Testis (tissue), 2 donors: ENCODE measurements around the gene STARD9.

Source experiments
- CTCF ChIP-seq, 3 experiments: fragments of 450-650 bp in 2 of 3; fragments of 200-600 bp in 1 of 3; sonication (generic) in 1 of 3; IDR thresholded peaks; one replicate each; pipeline ENCODE4 v1.5.1; 2016 to 2019; ENCODE audit warnings: antibody characterized with exemption in 3 of 3, mild to moderate bottlenecking in 2 of 3, moderate library complexity in 1 of 3
- POLR2A ChIP-seq: fragments of 450-650 bp; IDR thresholded peaks from one replicate; pipeline ENCODE4 v1.6.1; 2017; ENCODE audit warnings: antibody characterized with exemption, mild to moderate bottlenecking, moderate library complexity

DNA sequence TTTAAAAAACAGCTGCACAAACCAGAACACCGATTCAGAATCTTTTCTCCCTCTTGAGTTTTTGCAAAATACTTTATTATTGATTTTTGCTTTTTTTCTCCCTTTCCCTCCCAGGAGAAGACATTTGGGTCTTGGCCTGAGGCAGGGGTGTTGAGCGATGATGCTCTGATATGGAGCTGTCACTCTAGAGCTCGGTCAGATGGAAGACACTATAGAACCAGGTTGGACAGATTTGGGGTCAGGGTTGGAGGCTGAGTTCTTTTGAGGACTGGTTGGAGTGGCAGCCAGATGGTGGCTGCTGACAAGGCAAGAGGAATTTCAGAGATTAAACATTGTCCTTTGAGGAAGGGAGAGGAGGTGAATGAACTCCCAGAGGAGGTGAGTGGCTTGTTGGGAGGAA lies 144.7 kb downstream of the STARD9 start:
- TF ChIP-seq CTCF (IDR thresholded peaks at IDR 0.05): no peak
- TF ChIP-seq POLR2A: no peak
